GM13976 (cell line): Measurements from ENCODE around the gene SENP1.

Experiments used
- DNase-seq: peaks from one replicate; pipeline ENCODE4 v3.0.0; 2012; ENCODE audit warnings: low spot score
- in situ Hi-C: fragments of 300-500 bp; cut with MboI; formaldehyde crosslinking; loops from one replicate; pipeline ENCODE4 v1.12.0; 2022; ENCODE audit warnings: low sequenced_read_pairs, mixed read lengths, inconsistent platforms; ENCODE audit not compliant: unreplicated experiment
- TF ChIP-seq, protein P1 (sequence below): IDR thresholded peaks from 2 replicates; pipeline ENCODE4 v1.5.1; 2012; ENCODE audit warnings: borderline replicate concordance, mild to moderate bottlenecking; ENCODE audit not compliant: insufficient read depth; ENCODE audit errors: extremely low read depth, missing control alignments, control extremely low read depth

SENP1 gene

DNA sequence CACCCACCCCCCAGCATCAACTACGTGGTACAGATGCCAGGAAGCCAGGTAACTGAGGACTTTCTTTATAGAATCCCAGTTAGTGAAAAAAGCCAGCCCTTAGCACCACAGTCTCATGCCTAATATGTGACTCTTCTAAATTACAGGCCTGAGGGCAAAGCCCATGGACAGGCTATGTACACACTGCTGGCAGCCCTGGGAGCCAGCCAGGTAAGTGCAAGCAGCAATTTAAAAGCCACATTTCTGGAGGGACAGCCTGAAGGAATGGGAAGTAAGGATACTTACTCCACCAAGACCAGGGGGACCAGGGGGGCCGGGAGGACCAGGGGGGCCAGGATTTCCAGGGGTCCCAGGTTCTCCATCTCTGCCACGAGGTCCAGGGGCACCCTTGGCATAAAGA lies 108.6 kb downstream of the SENP1 start:
- in situ Hi-C loops, result no loop called here
- TF ChIP-seq, protein P1, sequence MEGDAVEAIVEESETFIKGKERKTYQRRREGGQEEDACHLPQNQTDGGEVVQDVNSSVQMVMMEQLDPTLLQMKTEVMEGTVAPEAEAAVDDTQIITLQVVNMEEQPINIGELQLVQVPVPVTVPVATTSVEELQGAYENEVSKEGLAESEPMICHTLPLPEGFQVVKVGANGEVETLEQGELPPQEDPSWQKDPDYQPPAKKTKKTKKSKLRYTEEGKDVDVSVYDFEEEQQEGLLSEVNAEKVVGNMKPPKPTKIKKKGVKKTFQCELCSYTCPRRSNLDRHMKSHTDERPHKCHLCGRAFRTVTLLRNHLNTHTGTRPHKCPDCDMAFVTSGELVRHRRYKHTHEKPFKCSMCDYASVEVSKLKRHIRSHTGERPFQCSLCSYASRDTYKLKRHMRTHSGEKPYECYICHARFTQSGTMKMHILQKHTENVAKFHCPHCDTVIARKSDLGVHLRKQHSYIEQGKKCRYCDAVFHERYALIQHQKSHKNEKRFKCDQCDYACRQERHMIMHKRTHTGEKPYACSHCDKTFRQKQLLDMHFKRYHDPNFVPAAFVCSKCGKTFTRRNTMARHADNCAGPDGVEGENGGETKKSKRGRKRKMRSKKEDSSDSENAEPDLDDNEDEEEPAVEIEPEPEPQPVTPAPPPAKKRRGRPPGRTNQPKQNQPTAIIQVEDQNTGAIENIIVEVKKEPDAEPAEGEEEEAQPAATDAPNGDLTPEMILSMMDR, result no peak
- no peak for DNase-seq

DNA sequence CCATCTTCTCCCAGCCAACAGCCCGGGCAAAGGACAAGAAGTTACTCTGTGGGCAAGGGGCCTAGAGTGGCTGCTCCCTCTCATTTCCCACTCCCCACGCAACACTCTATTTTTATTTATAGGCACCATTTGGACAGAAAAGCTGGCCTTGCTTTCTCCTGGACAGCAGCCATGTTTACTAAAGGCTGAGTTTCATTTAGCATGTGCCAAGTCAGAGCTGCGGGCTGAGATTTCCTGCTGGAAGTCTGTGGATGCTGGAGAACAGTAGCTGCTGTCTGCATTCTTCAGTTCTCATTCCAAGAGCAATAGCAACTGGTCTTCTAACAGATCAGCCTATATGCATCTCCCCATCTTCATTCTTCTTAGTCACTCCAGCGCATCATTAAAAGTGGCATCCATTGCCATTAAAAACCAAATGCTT lies 109.9 kb downstream of the SENP1 start:
- no peak for DNase-seq
- in situ Hi-C loops, result no loop called here
- TF ChIP-seq, protein P1, result no peak

DNA sequence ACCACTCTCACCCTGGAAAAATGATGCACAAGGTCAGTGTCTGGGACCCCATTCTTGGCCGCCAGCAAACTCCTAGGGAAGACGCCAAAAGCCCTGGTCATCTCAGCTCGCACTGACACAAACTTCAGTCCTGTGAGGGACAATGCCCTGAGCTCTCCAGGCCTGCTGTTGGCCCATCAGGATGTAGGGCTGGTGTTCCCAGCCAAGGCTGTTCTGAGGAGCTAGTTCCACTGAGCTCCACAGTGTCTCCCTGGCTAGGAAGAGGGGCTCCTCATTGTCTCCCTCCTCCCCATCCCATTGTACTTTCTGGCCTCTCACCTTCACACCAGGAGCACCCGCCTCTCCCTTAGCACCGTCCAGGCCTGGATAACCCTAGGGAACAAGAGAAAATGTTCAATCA lies 112.4 kb downstream of the SENP1 start:
- DNase-seq, result no peak
- in situ Hi-C loops, result no loop called here
- TF ChIP-seq, protein P1, result no peak
